CD4-positive, CD25-positive, alpha-beta regulatory T cell (primary cell): Measurements from ENCODE around the gene CDKAL1. TPM values are rescaled to one million over a fixed set of nuclear protein-coding genes. Genes with fewer than 3 reads are reported as not detected.

Experiments used
- ATAC-seq, 2 donors: fragments of 150-1000 bp; cut with Tn5 transposase; one replicate each; pipeline ENCODE4 v1.10.0; 2021; ENCODE audit warnings: low read depth in 2 of 2, moderate number of reproducible peaks in 2 of 2, moderate library complexity in 1 of 2
- DNase-seq, 3 donors: peaks; one replicate each; pipeline versions ENCODE4 v3.0.0 to v3.0.0-alpha.2; 2012 to 2022; ENCODE audit warnings: mixed read lengths in 1 of 3
- H3K27ac ChIP-seq: one replicate; pipeline ENCODE4 v1.7.0; 2013; ENCODE audit warnings: mild to moderate bottlenecking, low read length; ENCODE audit not compliant: insufficient read depth, poor library complexity, severe bottlenecking
- H3K27me3 ChIP-seq: one replicate; pipeline ENCODE4 v1.7.0; 2013; ENCODE audit warnings: low read length; ENCODE audit not compliant: control insufficient read depth, insufficient read depth
- H3K36me3 ChIP-seq: one replicate; pipeline ENCODE4 v1.7.0; 2013; ENCODE audit warnings: mild to moderate bottlenecking, low read length, moderate library complexity; ENCODE audit not compliant: control insufficient read depth, insufficient read depth
- H3K4me1 ChIP-seq: 2 replicates; pipeline ENCODE4 v1.7.0; 2013; ENCODE audit warnings: mild to moderate bottlenecking, low read length; ENCODE audit not compliant: insufficient read depth, control insufficient read depth, poor library complexity, severe bottlenecking
- H3K4me3 ChIP-seq: one replicate; pipeline ENCODE4 v1.7.0; 2013; ENCODE audit warnings: low read depth, mild to moderate bottlenecking, low read length, moderate library complexity
- H3K9me3 ChIP-seq, 2 experiments: 1 replicate in 1 of 2; 2 replicates in 1 of 2; pipeline ENCODE4 v1.7.0; 2013; ENCODE audit warnings: low read length in 2 of 2, mild to moderate bottlenecking in 1 of 2, moderate library complexity in 1 of 2; ENCODE audit not compliant: control insufficient read depth in 2 of 2
- H3K27ac Mint-ChIP-seq, 3 donors: one replicate each; pipeline ENCODE4 v1.8.0; 2020 to 2022; ENCODE audit warnings: mild to moderate bottlenecking in 3 of 3, mixed read lengths in 3 of 3, moderate library complexity in 2 of 3
- H3K27me3 Mint-ChIP-seq: one replicate; pipeline ENCODE4 v1.8.0; 2022; ENCODE audit warnings: mild to moderate bottlenecking, mixed read lengths
- H3K36me3 Mint-ChIP-seq: one replicate; pipeline ENCODE4 v1.8.0; 2020; ENCODE audit warnings: mixed read lengths
- H3K4me1 Mint-ChIP-seq, 4 donors: one replicate each; pipeline ENCODE4 v1.8.0; 2020 to 2022; ENCODE audit warnings: mixed read lengths in 4 of 4, mild to moderate bottlenecking in 1 of 4
- H3K4me3 Mint-ChIP-seq, 4 donors: one replicate each; pipeline ENCODE4 v1.8.0; 2020 to 2022; ENCODE audit warnings: mild to moderate bottlenecking in 4 of 4, mixed read lengths in 4 of 4, moderate library complexity in 3 of 4
- H3K9me3 Mint-ChIP-seq, 7 donors: one replicate each; pipeline ENCODE4 v1.8.0; 2020 to 2022; ENCODE audit warnings: mixed read lengths in 7 of 7, mild to moderate bottlenecking in 3 of 7, moderate library complexity in 2 of 7
- polyA plus RNA-seq, 4 donors: library from polyadenylated mRNA; unstranded; fragments of 300-500 nt; fragmentation: Illumina TruSeq; gene quantifications; one replicate each; pipeline ENCODE4 v1.2.3, GENCODE V29; 2021
- total RNA-seq: library from RNA; stranded (reverse); gene quantifications from one replicate; pipeline ENCODE4 v1.2.3, GENCODE V29; 2022

CDKAL1 gene
- total and polyA plus RNA-seq, 5 donors from 2014 or later, result 26.1 to 39.4 (median 30.4) TPM

GRCh38 chr6:20657274-20657800, 123.1 kb downstream of the CDKAL1 start:
- H3K27ac Mint-ChIP-seq, result peak overlapping the region in 1 of 3 donors; percentile 7
- peaks cover 2% of the 10 kb centered on the region for H3K36me3 ChIP-seq
- no peak for ATAC-seq

GRCh38 chr6:20658053-20658452, 123.8 kb downstream of the CDKAL1 start:
- Histone ChIP-seq H3K27ac (no peak overlapping the region), H3K4me1 (no peaks in the 10 kb centered on the region), H3K27me3 (no peaks in the 10 kb centered on the region), H3K4me3 (no peak overlapping the region), H3K9me3 (no peaks in the 10 kb centered on the region), H3K36me3 (peaks cover 2% of the 10 kb centered on the region)
- no peak overlapping the region for H3K4me3 Mint-ChIP-seq
- no peak for ATAC-seq
- peaks cover 9 to 45% (median 25%) of the 10 kb centered on the region in 4 donors for H3K4me1 Mint-ChIP-seq
- peaks cover 0 to 3% (median 0%) of the 10 kb centered on the region in 7 donors for H3K9me3 Mint-ChIP-seq
- peaks cover 33% of the 10 kb centered on the region for H3K36me3 Mint-ChIP-seq
- H3K27me3 Mint-ChIP-seq, result no peaks in the 10 kb centered on the region
- DNase-seq, result no peak
- H3K27ac Mint-ChIP-seq, result no peak overlapping the region

More at GRCh38 chr6:20657274-20657800, 123.1 kb downstream of the CDKAL1 start:
- Histone ChIP-seq H3K4me1 (no peaks in the 10 kb centered on the region), H3K4me3 (no peak overlapping the region), H3K27ac (no peak overlapping the region), H3K27me3 (no peaks in the 10 kb centered on the region), H3K9me3 (no peaks in the 10 kb centered on the region)
- Mint-ChIP-seq H3K36me3 (peaks cover 38% of the 10 kb centered on the region), H3K4me3 (no peak overlapping the region), H3K27me3 (no peaks in the 10 kb centered on the region), H3K9me3 (peaks cover 0 to 3% (median 0%) of the 10 kb centered on the region in 7 donors), H3K4me1 (peaks cover 15 to 43% (median 26%) of the 10 kb centered on the region in 4 donors)
- no peak for DNase-seq

- DNase-seq (no peak), ATAC-seq (no peak)
- Mint-ChIP-seq H3K27ac (no peak overlapping the region), H3K4me3 (no peak overlapping the region), H3K36me3 (peaks cover 29% of the 10 kb centered on the region), H3K27me3 (no peaks in the 10 kb centered on the region), H3K9me3 (peaks cover 0 to 3% (median 0%) of the 10 kb centered on the region in 7 donors), H3K4me1 (peaks cover 9 to 48% (median 27%) of the 10 kb centered on the region in 4 donors)
- Histone ChIP-seq H3K27ac (no peak overlapping the region), H3K4me1 (no peaks in the 10 kb centered on the region), H3K27me3 (no peaks in the 10 kb centered on the region), H3K9me3 (no peaks in the 10 kb centered on the region), H3K36me3 (peaks cover 2% of the 10 kb centered on the region), H3K4me3 (no peak overlapping the region)
These were observed 124.3 kb downstream of the CDKAL1 start for GRCh38 chr6:20658516-20658915.

- H3K27ac ChIP-seq, result no peak overlapping the region
- DNase-seq (no peak), ATAC-seq (no peak)
- peaks cover 2% of the 10 kb centered on the region for H3K36me3 ChIP-seq
- no peak overlapping the region for H3K27ac Mint-ChIP-seq
- no peak overlapping the region for H3K4me3 ChIP-seq
- no peaks in the 10 kb centered on the region for H3K27me3 ChIP-seq
- peaks cover 0 to 3% (median 0%) of the 10 kb centered on the region in 7 donors for H3K9me3 Mint-ChIP-seq
- peaks cover 23% of the 10 kb centered on the region for H3K36me3 Mint-ChIP-seq
- no peak overlapping the region for H3K4me3 Mint-ChIP-seq
- H3K4me1 ChIP-seq, result no peaks in the 10 kb centered on the region
- no peaks in the 10 kb centered on the region for H3K9me3 ChIP-seq
- peaks cover 9 to 46% (median 23%) of the 10 kb centered on the region in 4 donors for H3K4me1 Mint-ChIP-seq
- no peaks in the 10 kb centered on the region for H3K27me3 Mint-ChIP-seq
These were observed 126.3 kb downstream of the CDKAL1 start for GRCh38 chr6:20660534-20660933.

- Mint-ChIP-seq H3K9me3 (peaks cover 0 to 2% (median 0%) of the 10 kb centered on the region in 7 donors), H3K36me3 (peaks cover 18% of the 10 kb centered on the region), H3K4me1 (peaks cover 5 to 43% (median 23%) of the 10 kb centered on the region in 4 donors), H3K27me3 (no peaks in the 10 kb centered on the region), H3K27ac (no peak overlapping the region), H3K4me3 (no peak overlapping the region)
- Histone ChIP-seq H3K36me3 (peaks cover 2% of the 10 kb centered on the region), H3K4me1 (no peaks in the 10 kb centered on the region), H3K27ac (no peak overlapping the region), H3K27me3 (no peaks in the 10 kb centered on the region), H3K4me3 (no peak overlapping the region), H3K9me3 (no peaks in the 10 kb centered on the region)
- ATAC-seq (no peak), DNase-seq (no peak)
These were observed 127.5 kb downstream of the CDKAL1 start for GRCh38 chr6:20661721-20662120.

GRCh38 chr6:20664250-20664649, 130.0 kb downstream of the CDKAL1 start:
- Histone ChIP-seq H3K4me3 (no peak overlapping the region), H3K4me1 (no peaks in the 10 kb centered on the region), H3K27me3 (no peaks in the 10 kb centered on the region), H3K27ac (no peak overlapping the region), H3K36me3 (peaks cover 2% of the 10 kb centered on the region), H3K9me3 (no peaks in the 10 kb centered on the region)
- Mint-ChIP-seq H3K9me3 (peaks cover 0 to 2% (median 0%) of the 10 kb centered on the region in 7 donors), H3K4me1 (peaks cover 9 to 38% (median 25%) of the 10 kb centered on the region in 4 donors), H3K36me3 (peaks cover 22% of the 10 kb centered on the region), H3K27me3 (no peaks in the 10 kb centered on the region), H3K27ac (no peak overlapping the region), H3K4me3 (no peak overlapping the region)
- ATAC-seq (no peak), DNase-seq (no peak)

- H3K27me3 Mint-ChIP-seq, result no peaks in the 10 kb centered on the region
These were observed 131.0 kb downstream of the CDKAL1 start for GRCh38 chr6:20665290-20665689.

More at GRCh38 chr6:20665290-20665689, 131.0 kb downstream of the CDKAL1 start:
- Histone ChIP-seq H3K9me3 (no peaks in the 10 kb centered on the region), H3K27ac (no peak overlapping the region), H3K27me3 (no peaks in the 10 kb centered on the region), H3K4me3 (no peak overlapping the region), H3K36me3 (no peaks in the 10 kb centered on the region), H3K4me1 (no peaks in the 10 kb centered on the region)
- peaks cover 14% of the 10 kb centered on the region for H3K36me3 Mint-ChIP-seq
- H3K4me3 Mint-ChIP-seq, result no peak overlapping the region
- DNase-seq (no peak), ATAC-seq (no peak)
- peaks cover 14 to 34% (median 27%) of the 10 kb centered on the region in 4 donors for H3K4me1 Mint-ChIP-seq
- H3K9me3 Mint-ChIP-seq, result peaks cover 0 to 2% (median 0%) of the 10 kb centered on the region in 7 donors
- H3K27ac Mint-ChIP-seq, result no peak overlapping the region
